Lung (tissue), 12 donors: ENCODE data around the gene MAP6D1. TPM values are rescaled to one million over a fixed set of nuclear protein-coding genes. Genes with fewer than 3 reads are reported as not detected.

ENCODE experiments used
- ATAC-seq: fragments of 200-7000 bp; cut with Tn5 transposase; one replicate; pipeline ENCODE4 v1.9.1; 2020; ENCODE audit warnings: moderate number of reproducible peaks; ENCODE audit not compliant: insufficient read depth, low FRiP score
- DNase-seq, 3 donors: peaks; one replicate each; pipeline ENCODE4 v3.0.0-alpha.2; 2013 to 2017
- H3K27ac ChIP-seq, 2 donors: one replicate each; pipeline ENCODE4 v1.5.1; 2013; ENCODE audit warnings: mild to moderate bottlenecking in 2 of 2, moderate library complexity in 2 of 2, control low read depth in 1 of 2, inconsistent platforms in 1 of 2, low read depth in 1 of 2, low read length in 1 of 2
- H3K27me3 ChIP-seq, 3 donors: one replicate each; pipeline ENCODE4 v1.5.1; 2013; ENCODE audit warnings: low read length in 2 of 3; ENCODE audit not compliant: control insufficient read depth in 3 of 3, insufficient read depth in 3 of 3
- H3K36me3 ChIP-seq, 4 donors: one replicate each; pipeline ENCODE4 v1.5.1; 2013; ENCODE audit warnings: low read length in 4 of 4, mild to moderate bottlenecking in 1 of 4, moderate library complexity in 1 of 4; ENCODE audit not compliant: control insufficient read depth in 4 of 4, insufficient read depth in 4 of 4
- H3K4me1 ChIP-seq, 5 donors: one replicate each; pipeline ENCODE4 v1.5.1; 2013; ENCODE audit warnings: low read length in 5 of 5, mild to moderate bottlenecking in 2 of 5, moderate library complexity in 1 of 5; ENCODE audit not compliant: control insufficient read depth in 5 of 5, insufficient read depth in 5 of 5
- H3K4me3 ChIP-seq: one replicate; pipeline ENCODE4 v1.5.1; 2013; ENCODE audit warnings: mild to moderate bottlenecking, control low read depth, moderate library complexity
- H3K9ac ChIP-seq, 2 donors: one replicate each; pipeline ENCODE4 v1.5.1; 2013; ENCODE audit warnings: low read length in 2 of 2, control low read depth in 1 of 2; ENCODE audit not compliant: insufficient read depth in 1 of 2
- H3K9me3 ChIP-seq, 4 donors: one replicate each; pipeline ENCODE4 v1.5.1; 2013; ENCODE audit warnings: low read length in 3 of 4, mild to moderate bottlenecking in 1 of 4, moderate library complexity in 1 of 4; ENCODE audit not compliant: control insufficient read depth in 4 of 4, insufficient read depth in 3 of 4
- CTCF ChIP-seq: IDR thresholded peaks from 2 replicates; pipeline ENCODE4 v1.5.1; 2012; ENCODE audit warnings: mild to moderate bottlenecking; ENCODE audit errors: control extremely low read depth, extremely low read depth
- WGBS, 2 donors: extraction: QIAGEN DNeasy Blood & Tissue Kit; methylation state at CpG; one replicate each; pipeline ENCODE4 v1.1.7; 2013; 5-methylcytosine and 5-hydroxymethylcytosine counted together
- polyA plus RNA-seq, 2 donors: library from polyadenylated mRNA; stranded (reverse); fragments of 200-250 nt; gene quantifications; one replicate each; pipeline ENCODE4 v1.2.1, GENCODE V29; 2013
- total RNA-seq, 2 donors: library from RNA; depleted of rRNA in 1 of 2; stranded (reverse); fragments of >200 nt in 1 of 2; gene quantifications; one replicate each; pipeline ENCODE4 v1.2.1, GENCODE V29; 2014 to 2021
- donor health status: control.
- donor health status: control.
- donor health status: Bipolar disorder and iron deficiency.
- donor health status: healthy.
- donor health status: DM: yes; HTN: yes; CAD: no.

The MAP6D1 gene
- total and polyA plus RNA-seq, 4 donors, result 0.64 to 1.9 (median 1.3) TPM

GRCh38 chr3:183827809-183828537, 2.6 kb upstream of the MAP6D1 start:
- no peaks in the 10 kb centered on the region for H3K9me3 ChIP-seq
- no peak overlapping the region for H3K9ac ChIP-seq
- H3K4me3 ChIP-seq, result no peak overlapping the region
- no peak for TF ChIP-seq CTCF
- H3K27me3 ChIP-seq, result no peaks in the 10 kb centered on the region
- DNase-seq, result no peak
- WGBS, 2 donors, result 83 to 92% methylated on average over 14 of the region's 14 CpGs
- no peak for ATAC-seq
- H3K4me1 ChIP-seq, result peaks cover 0 to 9% (median 0%) of the 10 kb centered on the region in 5 donors
- H3K27ac ChIP-seq, result no peak overlapping the region
- peaks cover 4 to 21% (median 8%) of the 10 kb centered on the region in 4 donors for H3K36me3 ChIP-seq

GRCh38 chr3:183826448-183827250, 1.3 kb upstream of the MAP6D1 start:
- no peak overlapping the region for H3K27ac ChIP-seq
- no peaks in the 10 kb centered on the region for H3K9me3 ChIP-seq
- no peak overlapping the region for H3K9ac ChIP-seq
- no peak overlapping the region for H3K4me3 ChIP-seq
- WGBS, 2 donors, result 94 to 95% methylated on average over 14 of the region's 14 CpGs
- H3K27me3 ChIP-seq, result no peaks in the 10 kb centered on the region
- no peak for DNase-seq
- no peak for TF ChIP-seq CTCF
- H3K4me1 ChIP-seq, result peaks cover 0 to 9% (median 0%) of the 10 kb centered on the region in 5 donors
- peaks cover 0 to 16% (median 2%) of the 10 kb centered on the region in 4 donors for H3K36me3 ChIP-seq
- ATAC-seq, result no peak

GRCh38 chr3:183824761-183825455, 469 bp downstream of the MAP6D1 start:
- peaks cover 0 to 11% (median 2%) of the 10 kb centered on the region in 4 donors for H3K36me3 ChIP-seq
- no peaks in the 10 kb centered on the region for H3K9me3 ChIP-seq
- no peak overlapping the region for H3K9ac ChIP-seq
- H3K4me3 ChIP-seq, result peak overlapping the region; percentile 34
- no peak for TF ChIP-seq CTCF
- H3K27ac ChIP-seq, result no peak overlapping the region
- no peaks in the 10 kb centered on the region for H3K27me3 ChIP-seq
- 1% methylated on average over 73 to 88 of the region's 88 CpGs for WGBS, 2 donors
- peaks cover 0 to 9% (median 0%) of the 10 kb centered on the region in 5 donors for H3K4me1 ChIP-seq
- DNase-seq (no peak), ATAC-seq (peak; percentile 3)
